Endothelial cell of umbilical vein (primary cell): ENCODE measurements around the gene WHRN. TPM values are rescaled to one million over a fixed set of nuclear protein-coding genes. Genes with fewer than 3 reads are reported as not detected.

Experiments
- BruUV-seq: library from RNA; stranded (reverse); fragments of 400-500 nt; replicated peaks from 2 replicates; lab custom pipeline; 2021; lab: Mats Ljungman, UMichigan
- CTCF ChIA-PET: fragments of 300-600, 350-600 bp; sonication (Branson Sonifier 250); formaldehyde crosslinking; loops from one replicate; lab custom pipeline; 2021; ENCODE audit warnings: antibody characterized with exemption, inconsistent platforms; lab: Charles Lee
- POLR2A ChIA-PET: fragments of 300-600, 350-600 bp; sonication (Branson Sonifier 250); formaldehyde crosslinking; loops from one replicate; lab custom pipeline; 2021; ENCODE audit warnings: antibody characterized with exemption, inconsistent platforms; lab: Charles Lee
- DNase-seq: peaks from one replicate; pipeline ENCODE4 v3.0.0-alpha.2; 2011; ENCODE audit warnings: low read depth, low spot score
- FAIRE-seq: peaks from 2 replicates; lab custom pipeline; 2011; peaks lifted over from hg19 to GRCh38; lab: Jason Lieb, UNC
- H2AFZ ChIP-seq: 2 replicates; pipeline ENCODE4 v1.6.0; 2012; ENCODE audit warnings: low read depth, low read length, control low read depth, inconsistent platforms
- H3K27ac ChIP-seq: 2 replicates; pipeline ENCODE4 v1.5.1; 2011; ENCODE audit warnings: low read depth, mild to moderate bottlenecking, control low read depth, low read length, moderate library complexity; ENCODE audit not compliant: insufficient read depth
- H3K27me3 ChIP-seq, 2 experiments: 2 replicates each; pipeline versions ENCODE4 v1.6.0 to v1.6.1; 2011; ENCODE audit warnings: low read length in 2 of 2, mixed read lengths in 1 of 2; ENCODE audit not compliant: control insufficient read depth in 2 of 2, insufficient read depth in 2 of 2
- H3K36me3 ChIP-seq, 2 experiments: 2 replicates in 1 of 2; 3 replicates in 1 of 2; pipeline ENCODE4 v1.5.1; 2011; ENCODE audit warnings: low read length in 2 of 2, mild to moderate bottlenecking in 1 of 2, moderate library complexity in 1 of 2; ENCODE audit not compliant: control insufficient read depth in 2 of 2, insufficient read depth in 2 of 2; ENCODE audit errors: extremely low read depth in 1 of 2
- H3K4me1 ChIP-seq: 3 replicates; pipeline ENCODE4 v1.5.1; 2011; ENCODE audit warnings: mild to moderate bottlenecking, low read length; ENCODE audit not compliant: control insufficient read depth, insufficient read depth; ENCODE audit errors: extremely low read depth
- H3K4me2 ChIP-seq: 2 replicates; pipeline ENCODE4 v1.6.1; 2011; ENCODE audit warnings: low read length, control low read depth, mixed read lengths; ENCODE audit not compliant: insufficient read depth
- H3K4me3 ChIP-seq, 3 experiments: fragments of 200-600 bp in 1 of 3; sonication (generic), shearing (Covaris generic) in 1 of 3; replicated peaks in 1 of 3; 2 replicates each; pipeline ENCODE4 v1.5.1; 2011 to 2016; ENCODE audit warnings: control low read depth in 3 of 3, low read length in 3 of 3, mild to moderate bottlenecking in 2 of 3, inconsistent platforms in 1 of 3, low read depth in 1 of 3, moderate library complexity in 1 of 3; ENCODE audit not compliant: insufficient read depth in 1 of 3
- H3K79me2 ChIP-seq: 2 replicates; pipeline ENCODE4 v1.6.0; 2012; ENCODE audit warnings: low read length, inconsistent platforms; ENCODE audit not compliant: control insufficient read depth, insufficient read depth
- H3K9ac ChIP-seq: replicated peaks from 2 replicates; pipeline ENCODE3; 2011; ENCODE audit warnings: low read length, control low read depth; ENCODE audit not compliant: insufficient read depth; ENCODE audit errors: extremely low read depth
- H3K9me1 ChIP-seq: replicated peaks from 3 replicates; pipeline ENCODE4 v1.6.0; 2011; ENCODE audit warnings: mild to moderate bottlenecking, low read length; ENCODE audit not compliant: control insufficient read depth, insufficient read depth; ENCODE audit errors: extremely low read depth
- H3K9me3 ChIP-seq: replicated peaks from 2 replicates; pipeline ENCODE4 v1.5.1; 2012; ENCODE audit warnings: low read length, inconsistent platforms; ENCODE audit not compliant: control insufficient read depth, insufficient read depth
- H4K20me1 ChIP-seq: replicated peaks from 2 replicates; pipeline ENCODE3; 2011; ENCODE audit warnings: mild to moderate bottlenecking, low read length; ENCODE audit not compliant: control insufficient read depth, insufficient read depth; ENCODE audit errors: extremely low read depth
- CTCF ChIP-seq, 2 donors: IDR thresholded peaks; 1 replicate in 1 of 2; 2 replicates in 1 of 2; pipeline ENCODE4 v1.5.1; 2011; ENCODE audit warnings: low read length in 2 of 2, mild to moderate bottlenecking in 2 of 2, moderate library complexity in 2 of 2, control low read depth in 1 of 2, inconsistent platforms in 1 of 2, low read depth in 1 of 2; ENCODE audit not compliant: insufficient read depth in 1 of 2; ENCODE audit errors: extremely low read depth in 1 of 2
- EZH2 ChIP-seq: IDR thresholded peaks from 2 replicates; pipeline ENCODE4 v1.6.1; 2012; ENCODE audit warnings: borderline replicate concordance, low read depth, mild to moderate bottlenecking, moderate library complexity, low read length, inconsistent platforms; ENCODE audit not compliant: severe bottlenecking
- FOS ChIP-seq: IDR thresholded peaks from 2 replicates; pipeline ENCODE4 v1.6.1; 2011; ENCODE audit warnings: mild to moderate bottlenecking, low read length, moderate library complexity, borderline replicate concordance; ENCODE audit not compliant: insufficient read depth
- GATA2 ChIP-seq: IDR thresholded peaks from 2 replicates; pipeline ENCODE4 v1.7.0; 2011; ENCODE audit warnings: low read depth, mild to moderate bottlenecking, moderate library complexity, mixed read lengths, low read length; ENCODE audit not compliant: insufficient read length, insufficient read depth
- JUN ChIP-seq: IDR thresholded peaks from 2 replicates; pipeline ENCODE4 v1.6.1; 2011; ENCODE audit warnings: borderline replicate concordance, low read depth; ENCODE audit not compliant: insufficient read length, insufficient read depth
- MYC ChIP-seq: IDR thresholded peaks from one replicate; pipeline ENCODE4 v1.6.1; 2011; ENCODE audit warnings: mild to moderate bottlenecking, low read depth, low read length
- POLR2A ChIP-seq: IDR thresholded peaks from 2 replicates; pipeline ENCODE4 v1.6.1; 2012; ENCODE audit warnings: low read depth, mild to moderate bottlenecking, control low read depth, low read length
- POLR2AphosphoS5 ChIP-seq: IDR thresholded peaks from 2 replicates; pipeline ENCODE4 v1.6.1; 2012; ENCODE audit warnings: low read depth, mild to moderate bottlenecking, control low read depth, low read length, moderate library complexity; ENCODE audit not compliant: insufficient read depth
- dilution Hi-C: fragments of 300-500 bp; cut with MboI; formaldehyde crosslinking; loops from one replicate; pipeline ENCODE4 v1.15.0; 2019; ENCODE audit warnings: low sequenced_read_pairs; ENCODE audit not compliant: extremely low pct_ligation_motif_present
- intact Hi-C: fragments of 100-400 bp; cut with micrococcal nuclease; formaldehyde crosslinking; loops from one replicate; pipeline ENCODE4 v1.10.0; 2022
- polyA plus RNA-seq, 4 experiments: library from polyadenylated mRNA; depleted of rRNA in 3 of 4; stranded (reverse) in 3 of 4; unstranded in 1 of 4; fragments of >200 nt; gene quantifications; 2 replicates each; pipeline versions ENCODE4 v1.2.1 to v1.2.3, GENCODE V29; 2011 to 2012; ENCODE audit warnings: missing spikeins in 1 of 4
- total RNA-seq: library from RNA; stranded (reverse); gene quantifications from 2 replicates; pipeline ENCODE4 v1.2.3, GENCODE V29; 2021
- TF ChIP-seq, protein P1 (sequence below): IDR thresholded peaks from 2 replicates; pipeline ENCODE4 v1.6.1; 2011; ENCODE audit not compliant: insufficient read depth, insufficient read length

The WHRN gene
- total and polyA plus RNA-seq, 2 donors (not counting 3 experiments of a cell fraction or from before 2014, with no cell fraction given) = 0.35 to 0.69 TPM

GRCh38 chr9:114553202-114553601 lies 47.9 kb upstream of the WHRN start:
- intact Hi-C loops (no loop called here), dilution Hi-C loops (no loop called here)
- no peak overlapping the region for H3K27ac ChIP-seq
- no peak overlapping the region for H3K9ac ChIP-seq
- BruUV-seq = no TSS peak
- H4K20me1 ChIP-seq = no peaks in the 10 kb centered on the region
- no peak overlapping the region for H3K4me2 ChIP-seq
- no peaks in the 10 kb centered on the region for H3K36me3 ChIP-seq
- no peaks in the 10 kb centered on the region for H3K9me1 ChIP-seq
- peaks cover 4% of the 10 kb centered on the region for H3K4me1 ChIP-seq
- FAIRE-seq (no peak), DNase-seq (no peak)
- H3K79me2 ChIP-seq = no peaks in the 10 kb centered on the region
- H2AFZ ChIP-seq = no peak overlapping the region
- H3K9me3 ChIP-seq = no peaks in the 10 kb centered on the region
- TF ChIP-seq, protein P1, sequence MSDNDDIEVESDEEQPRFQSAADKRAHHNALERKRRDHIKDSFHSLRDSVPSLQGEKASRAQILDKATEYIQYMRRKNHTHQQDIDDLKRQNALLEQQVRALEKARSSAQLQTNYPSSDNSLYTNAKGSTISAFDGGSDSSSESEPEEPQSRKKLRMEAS = no peak
- TF ChIP-seq JUN (no peak), FOS (no peak), MYC (no peak), CTCF (IDR thresholded peaks at IDR 0.05; ENCODE audit: extremely low read depth in 1 of 2, insufficient read depth in 1 of 2, low read depth in 1 of 2, low read length in 2 of 2) (no peak), EZH2 (no peak), POLR2A (no peak), GATA2 (no peak), POLR2AphosphoS5 (no peak)
- no peak overlapping the region for H3K4me3 ChIP-seq
- POLR2A ChIA-PET = no interaction called here
- no peaks in the 10 kb centered on the region for H3K27me3 ChIP-seq
- CTCF ChIA-PET = no interaction called here
